HG02678 (cell line): ENCODE measurements around the gene POMT2.
"Not testable (repeated sequence)": the region's sequence is repeated elsewhere in the genome, so short reads cannot be mapped to it uniquely, and the experiment has no call there.

Source experiments
- ATAC-seq: cut with Tn5 transposase; IDR thresholded peaks from one replicate; pipeline ENCODE4 v1.9.1; 2021; ENCODE audit warnings: mild to moderate bottlenecking, moderate library complexity; ENCODE audit not compliant: unreplicated experiment

The POMT2 gene, protein sequence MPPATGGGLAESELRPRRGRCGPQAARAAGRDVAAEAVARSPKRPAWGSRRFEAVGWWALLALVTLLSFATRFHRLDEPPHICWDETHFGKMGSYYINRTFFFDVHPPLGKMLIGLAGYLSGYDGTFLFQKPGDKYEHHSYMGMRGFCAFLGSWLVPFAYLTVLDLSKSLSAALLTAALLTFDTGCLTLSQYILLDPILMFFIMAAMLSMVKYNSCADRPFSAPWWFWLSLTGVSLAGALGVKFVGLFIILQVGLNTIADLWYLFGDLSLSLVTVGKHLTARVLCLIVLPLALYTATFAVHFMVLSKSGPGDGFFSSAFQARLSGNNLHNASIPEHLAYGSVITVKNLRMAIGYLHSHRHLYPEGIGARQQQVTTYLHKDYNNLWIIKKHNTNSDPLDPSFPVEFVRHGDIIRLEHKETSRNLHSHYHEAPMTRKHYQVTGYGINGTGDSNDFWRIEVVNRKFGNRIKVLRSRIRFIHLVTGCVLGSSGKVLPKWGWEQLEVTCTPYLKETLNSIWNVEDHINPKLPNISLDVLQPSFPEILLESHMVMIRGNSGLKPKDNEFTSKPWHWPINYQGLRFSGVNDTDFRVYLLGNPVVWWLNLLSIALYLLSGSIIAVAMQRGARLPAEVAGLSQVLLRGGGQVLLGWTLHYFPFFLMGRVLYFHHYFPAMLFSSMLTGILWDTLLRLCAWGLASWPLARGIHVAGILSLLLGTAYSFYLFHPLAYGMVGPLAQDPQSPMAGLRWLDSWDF

GRCh38 chr14:77320238-77320935, at the start of gene POMT2:
Gene POMT2, minus strand, starts transcription at chr14:77320883. Its CDS starts 202 bp downstream, at chr14:77320681.
- peak; percentile 66 for ATAC-seq

DNA sequence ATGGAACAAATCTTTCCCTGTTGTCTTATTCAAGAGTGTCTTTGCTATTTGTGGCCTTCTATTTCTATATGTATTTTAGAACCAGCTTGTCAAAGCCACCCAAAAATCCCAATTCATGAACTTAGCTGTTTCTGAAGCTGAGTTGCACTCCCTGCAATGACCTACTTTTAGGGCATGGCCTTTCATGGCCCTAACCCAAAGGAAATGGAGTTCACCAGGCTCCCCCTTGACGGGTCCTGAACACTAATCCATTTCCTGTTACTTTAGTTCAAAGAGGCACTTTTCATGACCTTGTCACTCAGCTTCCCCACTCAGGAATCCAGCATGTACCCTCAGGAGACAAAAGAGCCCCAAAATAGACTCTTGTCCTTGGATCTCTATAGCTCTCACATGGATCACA, 48.6 kb upstream of the POMT2 start:
- ATAC-seq: no peak

DNA sequence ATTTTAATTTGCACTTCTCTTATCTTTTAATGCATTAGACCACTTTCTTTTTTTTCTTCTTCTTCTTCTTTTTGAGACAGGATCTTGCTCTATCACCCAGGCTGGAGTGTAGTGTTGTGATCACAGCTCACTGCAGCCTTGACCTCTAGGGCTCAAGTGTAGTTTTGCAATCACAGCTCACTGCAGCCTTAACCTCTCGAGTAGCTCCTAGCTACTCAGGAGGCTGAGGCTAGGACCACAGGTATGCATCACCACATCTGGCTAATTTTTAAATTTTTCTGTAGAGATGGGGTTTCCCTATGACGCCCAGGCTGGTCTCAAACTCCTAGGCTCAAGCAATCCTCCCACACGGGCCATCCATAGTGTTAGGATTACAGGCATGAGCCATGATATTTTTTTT, 43.5 kb upstream of the POMT2 start:
- peak; percentile 50 for ATAC-seq

GRCh38 chr14:77359626-77360025, 38.9 kb upstream of the POMT2 start:
- no peak for ATAC-seq

DNA sequence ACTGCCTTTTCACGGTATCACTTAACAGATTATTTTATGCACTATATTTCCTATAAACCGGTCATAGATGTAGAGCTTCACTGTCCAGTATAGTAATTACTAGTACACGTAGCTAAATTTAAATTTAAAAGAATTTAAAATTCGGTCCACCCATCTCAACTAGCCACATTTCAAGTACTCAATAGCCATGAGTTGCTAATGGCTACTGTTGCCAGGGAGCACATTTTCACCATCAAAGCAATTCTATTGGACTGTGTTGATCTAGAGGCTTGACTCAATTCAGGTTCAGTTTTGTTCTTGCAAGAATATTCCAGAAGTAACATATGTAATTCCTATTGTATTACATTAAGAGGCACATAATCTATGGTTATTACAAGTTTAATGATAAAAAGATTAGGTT, 36.2 kb upstream of the POMT2 start:
- no peak for ATAC-seq

- no peak for ATAC-seq
Measured at GRCh38 chr14:77355811-77356210, 35.1 kb upstream of the POMT2 start.

- ATAC-seq: no peak
Measured at GRCh38 chr14:77353469-77354141, 32.9 kb upstream of the POMT2 start.

- ATAC-seq: no peak
Measured at GRCh38 chr14:77347751-77348150, 27.1 kb upstream of the POMT2 start.

- no peak for ATAC-seq
Measured at GRCh38 chr14:77346495-77346894, 25.8 kb upstream of the POMT2 start.

GRCh38 chr14:77344377-77344996, 23.8 kb upstream of the POMT2 start:
- no peak for ATAC-seq

DNA sequence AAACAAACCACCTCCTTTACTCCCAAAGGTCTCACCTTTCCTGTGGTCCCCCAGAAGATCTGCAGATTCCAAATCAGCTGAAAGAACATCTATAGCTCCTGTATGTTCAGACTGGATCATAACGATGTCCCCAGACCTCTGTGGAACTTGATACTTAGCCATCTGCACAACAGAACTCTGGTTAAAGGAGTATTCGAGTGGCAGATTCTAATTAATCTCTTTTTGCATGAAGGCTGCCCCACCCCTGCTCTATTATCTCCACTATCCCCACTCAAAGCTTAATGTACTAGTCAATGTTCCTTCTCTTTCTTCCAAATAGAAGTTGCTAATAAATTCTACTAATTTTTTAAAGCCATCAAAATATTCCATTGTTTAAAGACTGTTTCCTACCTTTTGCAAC, 23.0 kb upstream of the POMT2 start:
- ATAC-seq: no peak

- ATAC-seq: no peak
Measured at GRCh38 chr14:77342726-77343397, 22.2 kb upstream of the POMT2 start.

DNA sequence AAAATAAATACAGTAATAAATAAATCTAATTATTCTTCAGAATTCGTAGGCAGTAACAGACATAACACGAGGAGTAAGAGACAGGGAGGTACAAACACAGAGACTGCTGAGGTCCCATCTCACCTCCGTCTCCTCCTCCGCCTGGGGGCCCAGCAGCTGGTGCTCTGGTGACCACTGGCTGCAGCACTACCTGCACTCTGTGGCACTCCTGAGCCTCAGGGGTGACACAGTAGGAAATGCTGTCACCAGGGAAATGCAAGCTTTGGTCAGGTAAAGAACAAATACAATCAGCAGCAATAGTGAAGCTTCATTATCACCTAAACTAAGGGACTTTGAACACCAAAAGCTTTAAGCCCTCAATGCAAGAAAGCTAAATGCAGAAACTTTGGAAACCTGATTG, 19.7 kb upstream of the POMT2 start:
- ATAC-seq: no peak

GRCh38 chr14:77339407-77339806, 18.7 kb upstream of the POMT2 start:
- ATAC-seq: no peak

DNA sequence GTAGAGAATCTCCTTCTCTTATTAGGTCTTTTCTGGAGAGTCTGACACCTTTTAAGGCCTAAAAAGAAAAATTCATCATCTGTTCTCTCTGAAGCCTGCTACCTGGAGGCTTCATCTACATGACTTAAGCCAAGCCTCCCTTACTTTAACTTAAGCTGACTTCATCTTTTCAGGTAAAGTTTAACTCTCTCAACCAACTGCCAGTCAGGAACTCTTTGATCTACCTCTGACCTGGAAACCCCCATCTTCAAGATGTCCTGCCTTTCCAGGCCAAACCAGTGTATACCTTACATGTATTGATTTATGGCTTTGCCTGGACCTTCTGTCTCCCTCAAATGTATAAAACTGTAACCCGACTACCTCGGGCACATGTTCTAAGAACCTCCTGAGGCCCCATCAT, 17.6 kb upstream of the POMT2 start:
- no peak for ATAC-seq

DNA sequence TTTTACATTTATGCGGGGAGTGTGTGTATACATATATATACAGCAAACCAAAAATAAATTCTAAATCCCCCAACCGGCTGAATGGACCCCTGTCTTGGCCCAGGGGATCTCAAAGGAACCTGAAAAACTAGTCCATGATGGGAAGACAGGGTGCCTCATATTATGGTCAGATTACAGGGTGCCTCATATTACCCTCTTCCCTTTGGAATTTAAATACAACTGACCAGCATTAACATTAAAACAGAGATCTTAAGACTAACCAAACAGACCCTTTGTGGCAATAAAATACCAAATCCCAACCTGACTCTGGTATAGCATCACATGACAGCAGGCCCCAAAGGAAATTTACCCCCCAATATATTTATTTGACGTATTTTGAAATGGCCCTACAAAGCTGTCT, 17.2 kb upstream of the POMT2 start:
- no peak for ATAC-seq

- not testable (repeated sequence) for ATAC-seq
Measured at GRCh38 chr14:77337255-77337654, 16.6 kb upstream of the POMT2 start.

- no peak for ATAC-seq
Measured at GRCh38 chr14:77335576-77335975, 14.9 kb upstream of the POMT2 start.

DNA sequence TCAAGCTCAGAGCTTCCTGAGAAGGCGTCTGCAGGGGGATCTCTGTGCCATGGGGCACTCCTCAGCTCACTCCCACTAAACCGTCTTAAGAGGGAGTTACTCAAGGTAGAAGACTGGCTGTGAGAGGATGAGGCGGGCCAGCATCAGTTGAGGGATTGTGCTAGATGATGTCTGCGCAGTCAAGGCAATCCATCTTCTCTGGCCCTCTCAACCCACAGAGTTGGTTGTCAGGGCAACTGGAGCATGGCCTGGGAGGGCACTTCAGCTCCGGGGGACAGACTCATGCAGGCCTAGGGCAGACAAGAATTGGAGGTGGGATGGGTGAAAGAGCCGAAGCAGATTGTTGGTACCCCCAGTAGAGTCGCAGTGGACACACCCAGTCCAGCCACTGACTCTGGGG, 9.2 kb upstream of the POMT2 start:
- ATAC-seq: no peak

GRCh38 chr14:77327111-77327510, 6.4 kb upstream of the POMT2 start:
- ATAC-seq: no peak
